ENCODE results near the gene ATP6AP1. TPM values are rescaled to one million over a fixed set of nuclear protein-coding genes. Genes with fewer than 3 reads are reported as not detected.

The ATP6AP1 gene
- total RNA-seq, 1 donor from 2014 or later: 54.5 TPM

DNA sequence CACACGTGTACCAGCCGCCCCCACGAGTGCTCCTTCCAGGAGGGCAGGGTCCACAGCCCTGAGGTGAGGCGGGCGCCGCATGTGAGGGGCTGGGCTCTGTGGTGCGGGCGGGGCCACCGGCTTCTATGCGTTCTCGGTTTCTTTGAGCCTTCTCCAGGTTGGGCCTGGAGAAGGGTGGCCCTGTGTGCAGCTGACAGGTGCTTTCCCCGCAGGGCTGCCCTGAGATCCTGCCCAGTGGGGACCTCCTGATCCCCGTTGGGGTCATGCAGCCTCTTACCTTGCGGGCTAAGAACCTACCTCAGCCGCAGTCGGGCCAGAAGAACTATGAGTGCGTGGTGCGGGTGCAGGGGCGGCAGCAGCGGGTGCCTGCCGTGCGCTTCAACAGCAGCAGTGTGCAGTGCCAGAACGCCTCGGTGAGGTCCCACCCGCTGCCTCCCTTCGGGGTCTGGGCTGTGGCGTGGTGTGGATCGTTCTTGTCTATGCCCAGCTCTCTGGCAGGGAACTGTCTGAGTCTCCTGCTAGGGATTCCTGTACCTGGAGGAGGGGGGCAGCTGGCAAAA is 36.4 kb downstream of the ATP6AP1 start:
- H3K4me1 ChIP-seq: peaks cover 9% of the 10 kb centered on the region
- intact Hi-C loops (cut with DNase I): no loop called here
- DNase-seq (ENCODE audit: extremely low spot score in 2 of 2): no peak
- H3K27ac ChIP-seq: no peak overlapping the region
- H3K4me3 ChIP-seq: no peak overlapping the region
- no peak for TF ChIP-seq POLR2A (IDR thresholded peaks at IDR 0.05)
- TF ChIP-seq, protein P1, sequence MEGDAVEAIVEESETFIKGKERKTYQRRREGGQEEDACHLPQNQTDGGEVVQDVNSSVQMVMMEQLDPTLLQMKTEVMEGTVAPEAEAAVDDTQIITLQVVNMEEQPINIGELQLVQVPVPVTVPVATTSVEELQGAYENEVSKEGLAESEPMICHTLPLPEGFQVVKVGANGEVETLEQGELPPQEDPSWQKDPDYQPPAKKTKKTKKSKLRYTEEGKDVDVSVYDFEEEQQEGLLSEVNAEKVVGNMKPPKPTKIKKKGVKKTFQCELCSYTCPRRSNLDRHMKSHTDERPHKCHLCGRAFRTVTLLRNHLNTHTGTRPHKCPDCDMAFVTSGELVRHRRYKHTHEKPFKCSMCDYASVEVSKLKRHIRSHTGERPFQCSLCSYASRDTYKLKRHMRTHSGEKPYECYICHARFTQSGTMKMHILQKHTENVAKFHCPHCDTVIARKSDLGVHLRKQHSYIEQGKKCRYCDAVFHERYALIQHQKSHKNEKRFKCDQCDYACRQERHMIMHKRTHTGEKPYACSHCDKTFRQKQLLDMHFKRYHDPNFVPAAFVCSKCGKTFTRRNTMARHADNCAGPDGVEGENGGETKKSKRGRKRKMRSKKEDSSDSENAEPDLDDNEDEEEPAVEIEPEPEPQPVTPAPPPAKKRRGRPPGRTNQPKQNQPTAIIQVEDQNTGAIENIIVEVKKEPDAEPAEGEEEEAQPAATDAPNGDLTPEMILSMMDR (IDR thresholded peaks at IDR 0.05): no peak
- H3K36me3 ChIP-seq: peaks cover 0 to 45% of the 10 kb centered on the region in 2 donors
- no peaks in the 10 kb centered on the region for H3K9me3 ChIP-seq
- no peaks in the 10 kb centered on the region for H3K27me3 ChIP-seq

DNA sequence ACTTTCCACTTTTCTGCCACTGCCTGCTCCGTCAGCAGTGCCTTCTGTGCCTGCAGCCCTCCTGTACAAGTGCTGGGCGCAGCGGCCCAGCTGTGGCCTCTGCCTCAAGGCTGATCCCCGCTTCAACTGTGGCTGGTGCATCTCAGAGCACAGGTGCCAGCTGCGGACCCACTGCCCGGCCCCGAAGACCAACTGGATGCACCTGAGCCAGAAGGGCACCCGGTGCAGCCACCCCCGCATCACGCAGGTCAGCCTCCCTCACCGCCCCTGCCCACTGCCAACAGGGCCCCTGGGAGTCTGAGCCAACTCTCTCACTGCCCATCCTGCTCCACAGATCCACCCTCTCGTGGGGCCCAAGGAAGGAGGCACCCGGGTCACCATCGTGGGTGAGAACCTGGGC is 37.1 kb downstream of the ATP6AP1 start:
- no peak overlapping the region for H3K27ac ChIP-seq
- intact Hi-C loops (cut with DNase I): no loop called here
- H3K27me3 ChIP-seq: no peaks in the 10 kb centered on the region
- H3K4me1 ChIP-seq: peaks cover 2% of the 10 kb centered on the region
- H3K36me3 ChIP-seq: peaks cover 0 to 50% of the 10 kb centered on the region in 2 donors
- TF ChIP-seq POLR2AphosphoS5 (IDR thresholded peaks at IDR 0.05; ENCODE audit: insufficient read depth in 1 of 2, low read depth in 1 of 2): no peak
- TF ChIP-seq, protein P1 (IDR thresholded peaks at IDR 0.05): no peak
- no peak for TF ChIP-seq POLR2A (IDR thresholded peaks at IDR 0.05)
- H3K4me3 ChIP-seq: no peak overlapping the region
- no peak for DNase-seq (ENCODE audit: extremely low spot score in 2 of 2)
- no peaks in the 10 kb centered on the region for H3K9me3 ChIP-seq

DNA sequence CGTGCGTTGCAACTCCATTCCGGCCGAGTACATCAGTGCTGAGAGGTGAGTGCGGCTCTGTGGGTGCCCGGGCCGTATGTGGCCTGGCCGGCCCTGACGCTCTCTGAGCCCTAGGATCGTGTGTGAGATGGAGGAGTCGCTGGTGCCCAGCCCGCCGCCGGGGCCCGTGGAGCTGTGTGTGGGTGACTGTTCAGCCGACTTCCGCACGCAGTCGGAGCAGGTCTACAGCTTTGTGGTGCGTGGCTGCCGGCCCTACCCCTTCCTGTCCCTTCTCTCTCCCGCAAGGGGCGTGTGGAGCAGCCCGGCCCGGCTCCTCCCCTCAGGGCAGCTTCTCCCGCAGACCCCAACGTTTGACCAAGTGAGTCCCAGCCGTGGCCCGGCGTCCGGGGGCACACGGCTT is 37.6 kb downstream of the ATP6AP1 start:
- DNase-seq (ENCODE audit: extremely low spot score in 2 of 2): no peak
- H3K4me1 ChIP-seq: no peaks in the 10 kb centered on the region
- no peaks in the 10 kb centered on the region for H3K27me3 ChIP-seq
- peaks cover 0 to 52% of the 10 kb centered on the region in 2 donors for H3K36me3 ChIP-seq
- TF ChIP-seq, protein P1 (IDR thresholded peaks at IDR 0.05): no peak
- TF ChIP-seq POLR2A (IDR thresholded peaks at IDR 0.05) (no peak), POLR2AphosphoS5 (IDR thresholded peaks at IDR 0.05; ENCODE audit: insufficient read depth in 1 of 2, low read depth in 1 of 2) (no peak)
- no peak overlapping the region for H3K4me3 ChIP-seq
- no peak overlapping the region for H3K27ac ChIP-seq
- H3K9me3 ChIP-seq: no peaks in the 10 kb centered on the region
- intact Hi-C loops (cut with DNase I): no loop called here

DNA sequence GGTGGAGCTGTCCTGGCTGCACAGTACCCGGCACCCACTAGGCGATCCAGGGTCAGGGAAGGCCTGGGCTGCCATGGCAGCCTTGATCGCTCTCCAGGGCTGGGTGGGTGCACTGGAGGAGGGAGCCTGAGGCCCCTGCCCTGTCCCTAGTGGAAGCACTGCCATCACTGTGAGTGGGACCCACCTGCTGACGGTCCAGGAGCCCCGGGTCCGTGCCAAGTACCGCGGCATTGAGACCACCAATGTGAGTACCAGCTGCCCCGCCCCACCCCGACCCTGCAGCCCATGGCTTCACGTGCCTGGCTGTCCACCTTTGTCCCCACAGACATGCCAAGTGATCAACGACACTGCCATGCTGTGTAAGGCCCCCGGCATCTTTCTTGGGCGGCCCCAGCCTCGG is 38.4 kb downstream of the ATP6AP1 start:
- H3K27me3 ChIP-seq: no peaks in the 10 kb centered on the region
- no peaks in the 10 kb centered on the region for H3K9me3 ChIP-seq
- TF ChIP-seq, protein P1 (IDR thresholded peaks at IDR 0.05): no peak
- TF ChIP-seq POLR2AphosphoS5 (IDR thresholded peaks at IDR 0.05; ENCODE audit: insufficient read depth in 1 of 2, low read depth in 1 of 2): no peak
- no peak for TF ChIP-seq POLR2A (IDR thresholded peaks at IDR 0.05)
- no peak for DNase-seq (ENCODE audit: extremely low spot score in 2 of 2)
- no peak overlapping the region for H3K27ac ChIP-seq
- intact Hi-C loops (cut with DNase I): no loop called here
- H3K4me1 ChIP-seq: no peaks in the 10 kb centered on the region
- peaks cover 0 to 56% of the 10 kb centered on the region in 2 donors for H3K36me3 ChIP-seq
- no peak overlapping the region for H3K4me3 ChIP-seq

DNA sequence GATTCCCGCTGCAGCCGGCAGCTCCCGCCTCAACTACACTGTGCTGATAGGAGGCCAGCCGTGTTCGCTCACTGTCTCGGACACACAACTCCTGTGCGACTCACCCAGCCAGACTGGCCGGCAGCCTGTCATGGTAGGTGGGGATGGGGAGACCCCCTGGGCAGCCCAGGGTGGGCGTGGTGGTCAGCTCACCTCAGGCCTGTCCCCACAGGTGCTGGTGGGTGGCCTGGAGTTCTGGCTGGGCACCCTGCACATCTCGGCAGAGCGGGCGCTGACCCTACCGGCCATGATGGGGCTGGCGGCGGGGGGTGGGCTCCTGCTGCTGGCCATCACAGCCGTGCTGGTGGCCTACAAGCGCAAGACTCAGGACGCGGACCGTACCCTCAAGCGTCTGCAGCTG is 39.1 kb downstream of the ATP6AP1 start:
- intact Hi-C loops (cut with DNase I): no loop called here
- H3K27ac ChIP-seq: no peak overlapping the region
- no peak overlapping the region for H3K4me3 ChIP-seq
- no peaks in the 10 kb centered on the region for H3K9me3 ChIP-seq
- no peaks in the 10 kb centered on the region for H3K27me3 ChIP-seq
- DNase-seq (ENCODE audit: extremely low spot score in 2 of 2): no peak
- TF ChIP-seq, protein P1 (IDR thresholded peaks at IDR 0.05): no peak
- TF ChIP-seq POLR2AphosphoS5 (IDR thresholded peaks at IDR 0.05; ENCODE audit: insufficient read depth in 1 of 2, low read depth in 1 of 2) (no peak), POLR2A (IDR thresholded peaks at IDR 0.05) (no peak)
- H3K36me3 ChIP-seq: peaks cover 0 to 56% of the 10 kb centered on the region in 2 donors
- H3K4me1 ChIP-seq: no peaks in the 10 kb centered on the region
